Measurements from ENCODE around the gene PTGS1. TPM values are rescaled to one million over a fixed set of nuclear protein-coding genes. Genes with fewer than 3 reads are reported as not detected.

PTGS1 gene
- total and polyA plus RNA-seq, 2 donors (not counting 1 experiment from before 2014, with no cell fraction given): 9.5 to 15.3 TPM

DNA sequence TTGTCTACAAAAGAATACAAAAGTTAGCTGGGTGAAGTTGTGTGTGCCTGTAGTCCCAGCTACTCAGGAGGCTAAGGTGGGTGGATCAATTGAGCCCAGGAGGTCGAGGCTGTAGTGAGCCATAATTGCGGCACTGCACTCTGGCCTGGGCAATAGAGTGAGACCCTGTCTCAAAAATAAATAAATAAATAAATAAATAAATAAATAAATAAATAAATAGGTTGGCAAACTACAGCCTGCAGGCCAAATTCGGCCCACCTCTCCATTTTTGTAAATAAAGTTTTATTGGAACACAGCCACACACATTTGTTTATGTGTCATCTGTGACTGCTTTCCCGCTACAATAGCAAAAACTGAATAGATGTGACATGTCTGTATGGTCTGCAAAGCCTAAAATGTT lies 9.5 kb downstream of the PTGS1 start:
- H3K9me3 ChIP-seq (ENCODE audit: control extremely low read depth in 1 of 3, control insufficient read depth in 2 of 3, insufficient read depth in 1 of 3, low read length in 2 of 3): peaks cover 1 to 8% (median 6%) of the 10 kb centered on the region in 3 donors
- Mint-ChIP-seq H3K27me3 (no peaks in the 10 kb centered on the region), H3K4me3 (no peak overlapping the region), H3K4me1 (peaks cover 32% of the 10 kb centered on the region), H3K9me3 (ENCODE audit: insufficient read depth) (no peaks in the 10 kb centered on the region), H3K27ac (no peak overlapping the region)
- no peak overlapping the region for H3K27ac ChIP-seq (ENCODE audit: low read length in 2 of 2)
- DNase-seq: no peak
- no peaks in the 10 kb centered on the region for H3K79me2 ChIP-seq (ENCODE audit: control insufficient read depth, insufficient read depth, low read length)
- H2AFZ ChIP-seq (ENCODE audit: insufficient read depth, low read depth, low read length, poor library complexity, severe bottlenecking): no peak overlapping the region
- TF ChIP-seq, protein P1, sequence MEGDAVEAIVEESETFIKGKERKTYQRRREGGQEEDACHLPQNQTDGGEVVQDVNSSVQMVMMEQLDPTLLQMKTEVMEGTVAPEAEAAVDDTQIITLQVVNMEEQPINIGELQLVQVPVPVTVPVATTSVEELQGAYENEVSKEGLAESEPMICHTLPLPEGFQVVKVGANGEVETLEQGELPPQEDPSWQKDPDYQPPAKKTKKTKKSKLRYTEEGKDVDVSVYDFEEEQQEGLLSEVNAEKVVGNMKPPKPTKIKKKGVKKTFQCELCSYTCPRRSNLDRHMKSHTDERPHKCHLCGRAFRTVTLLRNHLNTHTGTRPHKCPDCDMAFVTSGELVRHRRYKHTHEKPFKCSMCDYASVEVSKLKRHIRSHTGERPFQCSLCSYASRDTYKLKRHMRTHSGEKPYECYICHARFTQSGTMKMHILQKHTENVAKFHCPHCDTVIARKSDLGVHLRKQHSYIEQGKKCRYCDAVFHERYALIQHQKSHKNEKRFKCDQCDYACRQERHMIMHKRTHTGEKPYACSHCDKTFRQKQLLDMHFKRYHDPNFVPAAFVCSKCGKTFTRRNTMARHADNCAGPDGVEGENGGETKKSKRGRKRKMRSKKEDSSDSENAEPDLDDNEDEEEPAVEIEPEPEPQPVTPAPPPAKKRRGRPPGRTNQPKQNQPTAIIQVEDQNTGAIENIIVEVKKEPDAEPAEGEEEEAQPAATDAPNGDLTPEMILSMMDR (IDR thresholded peaks at IDR 0.05): no peak
- no peak for TF ChIP-seq EZH2 (IDR thresholded peaks at IDR 0.05; ENCODE audit: borderline replicate concordance, insufficient read depth, low read depth, low read length, poor library complexity, severe bottlenecking)
- H4K20me1 ChIP-seq (ENCODE audit: control insufficient read depth, insufficient read depth, low read length, poor library complexity, severe bottlenecking): no peaks in the 10 kb centered on the region
- peaks cover 4 to 39% of the 10 kb centered on the region in 2 experiments for H3K36me3 ChIP-seq (replicated peaks in 1 of 2; ENCODE audit: control extremely low read depth in 1 of 2, control insufficient read depth in 1 of 2, extremely low read depth in 1 of 2, insufficient read depth in 2 of 2, low read length in 1 of 2)
- ChIA-PET POLR2A (no interaction called here), CTCF (no interaction called here)
- no peak overlapping the region for H3K9ac ChIP-seq (ENCODE audit: low read length)
- intact Hi-C loops (cut with micrococcal nuclease): no loop called here
- ATAC-seq (ENCODE audit: low read depth): no peak
- no peak overlapping the region for H3K4me3 ChIP-seq (ENCODE audit: control extremely low read depth in 1 of 5, extremely low read depth in 1 of 5, insufficient read depth in 1 of 5, low read depth in 2 of 5, low read length in 4 of 5)
- H3K4me2 ChIP-seq (replicated peaks; ENCODE audit: low read depth, low read length, poor library complexity, severe bottlenecking): no peak overlapping the region
- H3K27me3 ChIP-seq (replicated peaks in 1 of 4; ENCODE audit: control extremely low read depth in 1 of 4, control insufficient read depth in 3 of 4, insufficient read depth in 4 of 4, low read length in 3 of 4): no peaks in the 10 kb centered on the region
- peaks cover 27 to 28% of the 10 kb centered on the region in 2 donors for H3K4me1 ChIP-seq (ENCODE audit: control insufficient read depth in 2 of 2, insufficient read depth in 2 of 2, low read length in 2 of 2)
- no CpG with 5 or more reads among the region's 4 CpGs for WGBS (ENCODE audit: insufficient coverage)

DNA sequence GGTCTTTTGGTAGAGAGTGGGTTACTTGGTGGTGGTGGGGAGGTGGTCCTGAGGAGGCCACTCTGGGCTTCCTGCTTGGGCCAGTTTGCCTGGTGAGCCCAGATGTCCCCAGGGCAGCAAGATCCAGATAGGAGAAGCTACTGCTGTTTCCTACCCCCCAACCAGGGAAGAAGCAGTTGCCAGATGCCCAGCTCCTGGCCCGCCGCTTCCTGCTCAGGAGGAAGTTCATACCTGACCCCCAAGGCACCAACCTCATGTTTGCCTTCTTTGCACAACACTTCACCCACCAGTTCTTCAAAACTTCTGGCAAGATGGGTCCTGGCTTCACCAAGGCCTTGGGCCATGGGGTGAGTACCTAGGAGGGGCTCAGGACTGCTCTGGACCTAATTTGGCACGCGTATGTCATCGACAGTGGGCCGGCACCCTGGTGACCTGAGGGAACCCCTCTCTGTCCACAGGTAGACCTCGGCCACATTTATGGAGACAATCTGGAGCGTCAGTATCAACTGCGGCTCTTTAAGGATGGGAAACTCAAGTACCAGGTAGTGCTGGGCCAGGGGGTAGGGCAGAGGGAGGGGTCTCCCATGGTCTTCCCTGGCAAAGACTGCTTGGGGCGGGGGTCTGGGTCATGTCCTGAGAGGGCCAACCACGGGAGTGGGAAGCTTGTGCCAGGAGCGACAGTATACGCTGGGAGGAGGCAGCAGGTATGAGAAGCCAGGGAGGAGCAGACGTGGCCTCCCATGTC lies 10.6 kb downstream of the PTGS1 start:
- intact Hi-C loops (cut with micrococcal nuclease): no loop called here
- H3K4me3 Mint-ChIP-seq: no peak overlapping the region

More for the DNA sequence above, 10.6 kb downstream of the PTGS1 start:
- no peaks in the 10 kb centered on the region for H3K9me3 Mint-ChIP-seq (ENCODE audit: insufficient read depth)
- Histone ChIP-seq H2AFZ (ENCODE audit: insufficient read depth, low read depth, low read length, poor library complexity, severe bottlenecking) (no peak overlapping the region), H3K27ac (ENCODE audit: low read length in 2 of 2) (no peak overlapping the region), H3K4me1 (ENCODE audit: control insufficient read depth in 2 of 2, insufficient read depth in 2 of 2, low read length in 2 of 2) (peaks cover 23 to 24% of the 10 kb centered on the region in 2 donors), H3K27me3 (replicated peaks in 1 of 4; ENCODE audit: control extremely low read depth in 1 of 4, control insufficient read depth in 3 of 4, insufficient read depth in 4 of 4, low read length in 3 of 4) (no peaks in the 10 kb centered on the region), H3K9ac (ENCODE audit: low read length) (no peak overlapping the region), H3K9me3 (ENCODE audit: control extremely low read depth in 1 of 3, control insufficient read depth in 2 of 3, insufficient read depth in 1 of 3, low read length in 2 of 3) (peaks cover 1 to 8% (median 6%) of the 10 kb centered on the region in 3 donors), H3K79me2 (ENCODE audit: control insufficient read depth, insufficient read depth, low read length) (no peaks in the 10 kb centered on the region), H3K36me3 (replicated peaks in 1 of 2; ENCODE audit: control extremely low read depth in 1 of 2, control insufficient read depth in 1 of 2, extremely low read depth in 1 of 2, insufficient read depth in 2 of 2, low read length in 1 of 2) (peaks cover 4 to 40% of the 10 kb centered on the region in 2 experiments), H3K4me3 (ENCODE audit: control extremely low read depth in 1 of 5, extremely low read depth in 1 of 5, insufficient read depth in 1 of 5, low read depth in 2 of 5, low read length in 4 of 5) (no peak overlapping the region), H3K4me2 (replicated peaks; ENCODE audit: low read depth, low read length, poor library complexity, severe bottlenecking) (no peak overlapping the region), H4K20me1 (ENCODE audit: control insufficient read depth, insufficient read depth, low read length, poor library complexity, severe bottlenecking) (no peaks in the 10 kb centered on the region)
- H3K27ac Mint-ChIP-seq: no peak overlapping the region
- 96% methylated on average over 13 of the region's 14 CpGs for WGBS (ENCODE audit: insufficient coverage)
- no peaks in the 10 kb centered on the region for H3K27me3 Mint-ChIP-seq
- DNase-seq (no peak), ATAC-seq (ENCODE audit: low read depth) (no peak)
- ChIA-PET POLR2A (no interaction called here), CTCF (interaction anchor here (1.0 to 1.1 kb wide), 2 partner anchors 30 to 282 kb away, joined by 3 to 4 read pairs; no protein-coding TSS in a partner anchor)
- peaks cover 30% of the 10 kb centered on the region for H3K4me1 Mint-ChIP-seq
- TF ChIP-seq, protein P1 (IDR thresholded peaks at IDR 0.05): no peak
- TF ChIP-seq EZH2 (IDR thresholded peaks at IDR 0.05; ENCODE audit: borderline replicate concordance, insufficient read depth, low read depth, low read length, poor library complexity, severe bottlenecking): no peak
